Lower leg skin (tissue), 4 donors: Measurements from ENCODE around the gene DAB1. TPM values are rescaled to one million over a fixed set of nuclear protein-coding genes. Genes with fewer than 3 reads are reported as not detected.

ENCODE experiments used
- DNase-seq, 2 donors: peaks; one replicate each; pipeline ENCODE4 v3.0.0-alpha.2; 2019; ENCODE audit warnings: low spot score in 2 of 2
- H3K4me3 ChIP-seq: fragments of 200-600 bp; sonication (generic); 2 replicates; pipeline ENCODE4 v1.5.1; 2017; ENCODE audit warnings: mild to moderate bottlenecking, low read depth; ENCODE audit not compliant: poor library complexity, severe bottlenecking
- CTCF ChIP-seq, 3 donors: fragments of 450-650 bp; IDR thresholded peaks; one replicate each; pipeline ENCODE4 v1.5.1; 2016; ENCODE audit warnings: antibody characterized with exemption in 3 of 3, mild to moderate bottlenecking in 3 of 3, moderate library complexity in 2 of 3
- POLR2A ChIP-seq, 2 donors: fragments of 450-650 bp; IDR thresholded peaks; one replicate each; pipeline ENCODE4 v1.6.1; 2016 to 2017; ENCODE audit warnings: antibody characterized with exemption in 2 of 2, mild to moderate bottlenecking in 1 of 2, moderate library complexity in 1 of 2
- WGBS, 2 donors: methylation state at CpG; one replicate each; pipeline ENCODE4 v1.1.5; 2018; 5-methylcytosine and 5-hydroxymethylcytosine counted together
- intact Hi-C: fragments of 100-400 bp; cut with DNase I; formaldehyde crosslinking; loops from one replicate; pipeline ENCODE4 v1.15.0; 2023; ENCODE audit warnings: low total_unique reads
- total RNA-seq, 4 donors: library from RNA; depleted of rRNA; stranded (reverse); fragments of >200 nt; gene quantifications; one replicate each; pipeline ENCODE4 v1.1.0, GENCODE V29; 2016

The DAB1 gene
- total RNA-seq, 4 donors from 2014 or later: 0.58 TPM; not detected in 3

- intact Hi-C loops: no loop called here
- H3K4me3 ChIP-seq: no peak overlapping the region
- no peak for DNase-seq
- TF ChIP-seq POLR2A (IDR thresholded peaks at IDR 0.05) (no peak), CTCF (IDR thresholded peaks at IDR 0.05) (no peak)
- 86 to 88% methylated on average over 9 of the region's 9 CpGs for WGBS, 2 donors
Measured at GRCh38 chr1:56964349-56965017, 459.4 kb downstream of the DAB1 start.

GRCh38 chr1:56963667-56964066 is 460.2 kb downstream of the DAB1 start:
- H3K4me3 ChIP-seq: no peak overlapping the region
- 70 to 72% methylated on average over 4 of the region's 4 CpGs for WGBS, 2 donors
- DNase-seq: no peak
- intact Hi-C loops: no loop called here
- TF ChIP-seq POLR2A (IDR thresholded peaks at IDR 0.05) (no peak), CTCF (IDR thresholded peaks at IDR 0.05) (no peak)

GRCh38 chr1:56961426-56961825 is 462.4 kb downstream of the DAB1 start:
- DNase-seq: no peak
- H3K4me3 ChIP-seq: no peak overlapping the region
- no peak for TF ChIP-seq POLR2A (IDR thresholded peaks at IDR 0.05)
- no peak for TF ChIP-seq CTCF (IDR thresholded peaks at IDR 0.05)
- WGBS, 2 donors: 84 to 89% methylated on average over 10 of the region's 10 CpGs
- intact Hi-C loops: no loop called here

- TF ChIP-seq POLR2A (IDR thresholded peaks at IDR 0.05): no peak
- TF ChIP-seq CTCF (IDR thresholded peaks at IDR 0.05): no peak
- H3K4me3 ChIP-seq: no peak overlapping the region
- 17 to 25% methylated on average over 2 of the region's 2 CpGs for WGBS, 2 donors
- DNase-seq: no peak
- intact Hi-C loops: no loop called here
Measured at GRCh38 chr1:56958526-56958925, 465.3 kb downstream of the DAB1 start.

GRCh38 chr1:56957931-56958330 is 465.9 kb downstream of the DAB1 start:
- no peak for DNase-seq
- TF ChIP-seq POLR2A (IDR thresholded peaks at IDR 0.05) (no peak), CTCF (IDR thresholded peaks at IDR 0.05) (no peak)
- intact Hi-C loops: no loop called here
- 35 to 40% methylated on average over 3 of the region's 3 CpGs for WGBS, 2 donors
- no peak overlapping the region for H3K4me3 ChIP-seq

- H3K4me3 ChIP-seq: no peak overlapping the region
- WGBS, 2 donors: 73 to 80% methylated on average over 1 of the region's 1 CpG
- intact Hi-C loops: no loop called here
- DNase-seq: no peak
- TF ChIP-seq CTCF (IDR thresholded peaks at IDR 0.05) (no peak), POLR2A (IDR thresholded peaks at IDR 0.05) (no peak)
Measured at GRCh38 chr1:56954664-56955063, 469.2 kb downstream of the DAB1 start.
